ENCODE results near the gene FCHSD2. TPM values are rescaled to one million over a fixed set of nuclear protein-coding genes. Genes with fewer than 3 reads are reported as not detected.

FCHSD2 gene
- total RNA-seq, 4 donors from 2014 or later = 6.7 to 95.7 (median 10.2) TPM

GRCh38 chr11:73047773-73048371 lies 94.2 kb downstream of the FCHSD2 start:
- TF ChIP-seq POLR2A (IDR thresholded peaks at IDR 0.05) = no peak
- TF ChIP-seq CTCF (IDR thresholded peaks at IDR 0.05) = no peak
- Histone ChIP-seq H3K9me3 (no peaks in the 10 kb centered on the region), H3K27me3 (no peaks in the 10 kb centered on the region), H3K4me1 (peaks cover 0 to 10% (median 0%) of the 10 kb centered on the region in 4 donors), H3K36me3 (no peaks in the 10 kb centered on the region), H3K27ac (peak overlapping the region; percentile 25 to 70 (median 26)), H3K4me3 (no peak overlapping the region)
- DNase-seq = peak in 1 of 3 donors; percentile 49

GRCh38 chr11:73040046-73040445 lies 102.1 kb downstream of the FCHSD2 start:
- Histone ChIP-seq H3K27me3 (no peaks in the 10 kb centered on the region), H3K36me3 (no peaks in the 10 kb centered on the region), H3K27ac (no peak overlapping the region), H3K9me3 (no peaks in the 10 kb centered on the region), H3K4me3 (no peak overlapping the region), H3K4me1 (no peaks in the 10 kb centered on the region)
- no peak for DNase-seq
- no peak for TF ChIP-seq POLR2A (IDR thresholded peaks at IDR 0.05)
- TF ChIP-seq CTCF (IDR thresholded peaks at IDR 0.05) = no peak

GRCh38 chr11:73034777-73035176 lies 107.3 kb downstream of the FCHSD2 start:
- Histone ChIP-seq H3K9me3 (no peaks in the 10 kb centered on the region), H3K4me1 (no peaks in the 10 kb centered on the region), H3K27ac (no peak overlapping the region), H3K36me3 (no peaks in the 10 kb centered on the region), H3K4me3 (no peak overlapping the region), H3K27me3 (no peaks in the 10 kb centered on the region)
- DNase-seq = no peak
- TF ChIP-seq CTCF (IDR thresholded peaks at IDR 0.05) (no peak), POLR2A (IDR thresholded peaks at IDR 0.05) (no peak)

GRCh38 chr11:73034331-73034730 lies 107.8 kb downstream of the FCHSD2 start:
- H3K9me3 ChIP-seq = no peaks in the 10 kb centered on the region
- DNase-seq = no peak
- H3K27me3 ChIP-seq = no peaks in the 10 kb centered on the region
- H3K4me1 ChIP-seq = no peaks in the 10 kb centered on the region
- no peaks in the 10 kb centered on the region for H3K36me3 ChIP-seq
- H3K27ac ChIP-seq = peak overlapping the region in 1 of 4 donors; percentile 15
- TF ChIP-seq CTCF (IDR thresholded peaks at IDR 0.05) (no peak), POLR2A (IDR thresholded peaks at IDR 0.05) (no peak)
- no peak overlapping the region for H3K4me3 ChIP-seq

- Histone ChIP-seq H3K4me1 (no peaks in the 10 kb centered on the region), H3K36me3 (no peaks in the 10 kb centered on the region), H3K4me3 (no peak overlapping the region), H3K27me3 (no peaks in the 10 kb centered on the region), H3K27ac (no peak overlapping the region), H3K9me3 (peaks cover 0 to 15% (median 5%) of the 10 kb centered on the region in 4 donors)
- TF ChIP-seq CTCF (IDR thresholded peaks at IDR 0.05) (no peak), POLR2A (IDR thresholded peaks at IDR 0.05) (no peak)
- no peak for DNase-seq
Measured at GRCh38 chr11:73030130-73030529, 112.0 kb downstream of the FCHSD2 start.

GRCh38 chr11:73029403-73029802 lies 112.7 kb downstream of the FCHSD2 start:
- no peak overlapping the region for H3K4me3 ChIP-seq
- H3K36me3 ChIP-seq = no peaks in the 10 kb centered on the region
- TF ChIP-seq CTCF (IDR thresholded peaks at IDR 0.05) = no peak
- no peak for TF ChIP-seq POLR2A (IDR thresholded peaks at IDR 0.05)
- peaks cover 0 to 18% (median 7%) of the 10 kb centered on the region in 4 donors for H3K9me3 ChIP-seq
- H3K27ac ChIP-seq = no peak overlapping the region
- no peaks in the 10 kb centered on the region for H3K4me1 ChIP-seq
- DNase-seq = no peak
- H3K27me3 ChIP-seq = no peaks in the 10 kb centered on the region
